C4-2B (cell line): ENCODE data around the gene OR2A12.

Experiments used
- CTCF ChIP-seq: fragments of 450-650 bp; conservative IDR thresholded peaks from 2 replicates; pipeline ENCODE4 v1.5.1; 2017; ENCODE audit warnings: mild to moderate bottlenecking
- ZFX ChIP-seq: fragments of 450-650 bp; IDR thresholded peaks from 2 replicates; pipeline ENCODE4 v1.6.1; 2017

GRCh38 chr7:144113651-144114050, 27.6 kb downstream of the OR2A12 start:
- TF ChIP-seq CTCF = no peak
- no peak for TF ChIP-seq ZFX
